GM12891 (cell line): ENCODE results near the gene ACSS1.

Experiments
- POLR2A ChIP-seq: IDR thresholded peaks from 2 replicates; pipeline ENCODE4 v1.6.1; 2011; ENCODE audit warnings: low read depth, low read length, control low read depth
- POU2F2 ChIP-seq: IDR thresholded peaks from 2 replicates; pipeline ENCODE4 v1.6.1; 2011; ENCODE audit warnings: low read depth, mild to moderate bottlenecking, control low read depth, low read length, moderate library complexity

- TF ChIP-seq POLR2A (no peak), POU2F2 (no peak)
Observed at GRCh38 chr20:24962182-24962492, 95.8 kb downstream of the ACSS1 start.
